Renal pelvis (tissue), 12 donors: ENCODE data around the gene CANX. TPM values are rescaled to one million over a fixed set of nuclear protein-coding genes. Genes with fewer than 3 reads are reported as not detected.
"Not testable (repeated sequence)": the region's sequence is repeated elsewhere in the genome, so short reads cannot be mapped to it uniquely, and the experiment has no call there.

Experiments
- DNase-seq: peaks from one replicate; pipeline ENCODE4 v3.0.0-alpha.2; 2013
- long read RNA-seq, 16 experiments: transcript quantifications; one replicate each; lab custom pipeline, GENCODE V29; 2026
- polyA plus RNA-seq, 3 donors: library from polyadenylated mRNA; unstranded; fragments of 120-200 nt; gene quantifications; one replicate each; pipeline ENCODE4 v1.2.1, GENCODE V29; 2013; ENCODE audit not compliant: insufficient read length in 3 of 3

Gene CANX
- polyA plus RNA-seq: 100 to 1,000 TPM; 495 to 588 (median 505) TPM
- long read RNA-seq, donor 1, full-length matches to known transcripts: 66 of 151 reads
- long read RNA-seq, donor 1, partial matches to known transcripts: 85 of 151 reads
- long read RNA-seq, donor 1, other reads (novel, unspliced or antisense): 0 of 151 reads
- long read RNA-seq, donor 2, full-length matches to known transcripts: 57 of 162 reads
- long read RNA-seq, donor 2, partial matches to known transcripts: 92 of 162 reads
- long read RNA-seq, donor 2, other reads (novel, unspliced or antisense): 13 of 162 reads
- long read RNA-seq, donor 3, full-length matches to known transcripts: 60 of 141 reads
- long read RNA-seq, donor 3, partial matches to known transcripts: 74 of 141 reads
- long read RNA-seq, donor 3, other reads (novel, unspliced or antisense): 7 of 141 reads
- long read RNA-seq, donor 4, full-length matches to known transcripts: 38 of 85 reads
- long read RNA-seq, donor 4, partial matches to known transcripts: 47 of 85 reads
- long read RNA-seq, donor 4, other reads (novel, unspliced or antisense): 0 of 85 reads
- long read RNA-seq, donor 5, full-length matches to known transcripts: 37 of 59 reads
- long read RNA-seq, donor 5, partial matches to known transcripts: 17 of 59 reads
- long read RNA-seq, donor 5, other reads (novel, unspliced or antisense): 5 of 59 reads
- long read RNA-seq, donor 6, full-length matches to known transcripts: 74 of 229 reads
- long read RNA-seq, donor 6, partial matches to known transcripts: 137 of 229 reads
- long read RNA-seq, donor 6, other reads (novel, unspliced or antisense): 18 of 229 reads
- long read RNA-seq, donor 7, full-length matches to known transcripts: 76 of 464 reads
- long read RNA-seq, donor 7, partial matches to known transcripts: 374 of 464 reads
- long read RNA-seq, donor 7, other reads (novel, unspliced or antisense): 14 of 464 reads
- long read RNA-seq, donor 8, full-length matches to known transcripts: 20 of 65 reads
- long read RNA-seq, donor 8, partial matches to known transcripts: 45 of 65 reads
- long read RNA-seq, donor 8, other reads (novel, unspliced or antisense): 0 of 65 reads
- long read RNA-seq, donor 9, full-length matches to known transcripts: 55 of 383 reads
- long read RNA-seq, donor 9, partial matches to known transcripts: 328 of 383 reads
- long read RNA-seq, donor 9, other reads (novel, unspliced or antisense): 0 of 383 reads
- long read RNA-seq, donor 10, full-length matches to known transcripts: 33 of 171 reads
- long read RNA-seq, donor 10, partial matches to known transcripts: 138 of 171 reads
- long read RNA-seq, donor 10, other reads (novel, unspliced or antisense): 0 of 171 reads
- long read RNA-seq, donor 11, full-length matches to known transcripts: 39 of 117 reads
- long read RNA-seq, donor 11, partial matches to known transcripts: 78 of 117 reads
- long read RNA-seq, donor 11, other reads (novel, unspliced or antisense): 0 of 117 reads
- long read RNA-seq, donor 12, full-length matches to known transcripts: 56 of 220 reads
- long read RNA-seq, donor 12, partial matches to known transcripts: 149 of 220 reads
- long read RNA-seq, donor 12, other reads (novel, unspliced or antisense): 15 of 220 reads
- long read RNA-seq, donor 13, full-length matches to known transcripts: 32 of 283 reads
- long read RNA-seq, donor 13, partial matches to known transcripts: 251 of 283 reads
- long read RNA-seq, donor 13, other reads (novel, unspliced or antisense): 0 of 283 reads
- long read RNA-seq, donor 14, full-length matches to known transcripts: 101 of 494 reads
- long read RNA-seq, donor 14, partial matches to known transcripts: 369 of 494 reads
- long read RNA-seq, donor 14, other reads (novel, unspliced or antisense): 24 of 494 reads
- long read RNA-seq, donor 15, full-length matches to known transcripts: 72 of 322 reads
- long read RNA-seq, donor 15, partial matches to known transcripts: 237 of 322 reads
- long read RNA-seq, donor 15, other reads (novel, unspliced or antisense): 13 of 322 reads
- long read RNA-seq, donor 16, full-length matches to known transcripts: 66 of 225 reads
- long read RNA-seq, donor 16, partial matches to known transcripts: 147 of 225 reads
- long read RNA-seq, donor 16, other reads (novel, unspliced or antisense): 12 of 225 reads

DNA sequence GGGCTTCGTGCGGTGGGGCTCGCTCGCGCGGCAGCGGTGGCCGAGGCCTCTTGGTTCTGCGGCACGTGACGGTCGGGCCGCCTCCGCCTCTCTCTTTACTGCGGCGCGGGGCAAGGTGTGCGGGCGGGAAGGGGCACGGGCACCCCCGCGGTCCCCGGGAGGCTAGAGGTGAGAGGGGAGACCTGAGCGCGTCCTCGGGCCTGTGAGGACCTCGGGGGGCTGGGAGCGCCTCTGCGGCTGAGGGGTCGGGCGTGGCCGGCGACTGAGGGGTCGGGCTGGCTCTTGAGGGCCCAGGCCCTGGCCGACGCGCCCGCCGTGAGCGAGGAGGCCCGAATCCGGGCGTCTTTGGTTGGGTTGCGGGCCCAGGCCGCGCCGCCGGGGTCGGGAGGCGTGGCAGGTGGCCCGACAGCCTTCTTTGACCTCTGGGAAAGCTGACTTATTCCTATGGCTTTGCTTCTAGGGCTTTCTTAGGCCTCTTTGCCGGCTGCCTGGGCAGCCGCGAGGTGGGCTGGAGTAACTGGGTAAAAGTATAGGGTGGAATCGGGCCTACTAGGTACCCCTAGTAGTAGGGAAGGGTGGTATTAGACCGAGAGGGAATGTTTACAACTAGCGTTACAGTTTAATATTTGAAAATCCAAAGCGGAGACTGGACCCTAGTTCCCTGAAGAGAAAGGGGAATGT lies at the start of gene CANX:
TSS of gene CANX (plus strand) at position 33 of the 681 bp plus-strand sequence. CDS start 6,715 bp downstream, outside the sequence.
- no peak for DNase-seq

DNA sequence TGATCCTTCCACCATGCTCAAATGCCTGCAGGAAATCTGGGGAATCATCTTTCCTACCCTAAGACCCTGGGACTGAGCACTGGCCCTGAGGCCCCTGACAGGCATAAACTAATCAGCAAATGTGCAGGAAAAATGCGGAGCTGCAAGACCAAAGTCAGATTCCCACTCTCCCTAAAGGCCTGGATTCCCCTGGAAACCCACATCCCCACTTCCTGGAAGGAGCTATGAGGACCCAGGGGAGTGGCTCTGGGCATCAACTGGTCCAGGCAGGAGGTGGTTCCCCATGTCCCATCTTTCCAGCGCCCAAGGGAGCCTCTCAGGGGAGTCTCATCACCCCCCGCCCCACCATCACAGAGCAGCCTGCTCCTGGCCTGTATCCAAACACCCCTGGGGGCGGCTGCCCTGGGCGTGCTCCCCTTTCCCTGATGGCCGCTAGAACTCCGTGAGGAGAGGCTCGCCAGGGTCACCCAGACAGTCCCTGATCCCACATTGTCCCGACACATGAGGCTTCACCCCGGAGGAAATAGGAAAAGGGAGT lies 49.5 kb upstream of the CANX start:
- DNase-seq: not testable (repeated sequence)

DNA sequence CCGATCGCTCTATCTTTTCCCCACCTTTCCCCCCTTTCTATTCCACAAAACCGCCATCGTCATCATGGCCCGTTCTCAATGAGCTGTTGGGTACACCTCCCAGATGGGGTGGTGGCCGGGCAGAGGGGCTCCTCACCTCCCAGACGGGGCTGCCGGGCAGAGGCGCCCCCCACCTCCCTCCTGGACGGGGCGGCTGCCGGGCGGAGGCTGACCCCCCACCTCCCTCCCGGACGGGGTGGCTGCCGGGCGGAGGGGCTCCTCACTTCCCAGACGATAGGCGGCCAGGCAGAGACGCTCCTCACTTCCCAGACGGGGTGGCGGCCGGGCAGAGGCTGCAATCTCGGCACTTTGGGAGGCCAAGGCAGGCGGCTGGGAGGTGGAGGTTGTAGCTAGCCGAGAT lies 48.5 kb upstream of the CANX start:
- not testable (repeated sequence) for DNase-seq

DNA sequence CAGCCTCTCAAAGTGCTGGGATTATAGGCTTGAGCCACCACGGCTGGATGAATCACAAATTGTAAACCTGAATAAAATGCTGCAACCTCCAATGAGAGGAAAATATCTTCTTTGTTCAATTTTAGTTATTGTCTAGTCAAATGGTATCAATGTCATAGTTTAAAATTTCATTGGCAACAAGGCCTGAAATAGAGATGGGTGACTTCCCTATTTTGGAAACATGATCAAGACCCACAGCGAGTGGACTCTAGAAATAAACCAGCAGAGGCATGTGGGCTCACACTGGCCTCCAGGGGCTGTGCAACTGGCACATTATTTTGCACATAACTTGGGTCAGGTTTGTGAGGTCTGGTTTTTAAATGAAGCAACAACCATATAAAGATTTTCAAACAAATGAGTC lies 45.6 kb upstream of the CANX start:
- not testable (repeated sequence) for DNase-seq

DNA sequence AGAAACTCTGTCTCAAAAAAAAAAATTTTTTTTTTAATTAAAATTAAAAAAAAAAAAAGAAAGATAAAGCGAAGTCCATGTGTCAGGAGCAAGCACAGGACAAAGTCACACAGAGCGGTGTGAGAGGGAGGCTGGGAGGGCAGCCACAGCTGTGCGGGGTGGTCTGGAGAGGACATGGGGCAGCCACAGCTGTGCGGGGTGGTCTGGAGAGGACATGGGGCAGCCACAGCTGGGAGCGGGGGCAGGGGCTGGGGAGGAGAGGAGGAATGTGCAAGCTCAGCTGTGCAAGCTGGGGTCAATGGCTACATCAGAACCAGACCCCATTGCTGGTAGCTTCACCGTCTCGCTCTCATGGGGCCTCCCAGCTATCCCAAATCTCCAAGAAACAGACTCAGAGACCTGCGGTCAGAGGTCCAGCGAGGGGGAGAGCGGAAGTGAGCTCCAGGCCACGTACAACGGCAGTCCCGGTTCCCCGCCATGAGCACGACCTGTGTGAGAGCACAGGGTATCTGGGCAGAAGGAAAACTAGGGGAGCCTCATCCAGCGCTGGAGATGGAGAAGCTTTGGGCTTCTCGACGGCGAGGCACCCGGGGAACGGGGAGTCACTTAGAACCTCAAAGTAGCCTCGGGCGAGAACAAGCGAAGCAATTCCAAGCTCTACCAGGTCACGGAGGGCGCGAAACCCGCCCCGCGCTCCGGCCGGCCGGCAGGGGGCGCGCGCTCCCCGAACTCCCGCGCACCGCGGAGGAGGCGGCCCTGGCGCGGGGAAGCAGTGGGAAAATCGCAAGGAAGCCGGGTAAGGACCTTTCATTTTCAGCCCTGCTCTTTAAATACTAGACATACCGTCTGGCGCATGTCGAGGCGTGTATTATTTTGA lies 41.2 kb upstream of the CANX start:
- DNase-seq: not testable (repeated sequence)

- DNase-seq: not testable (repeated sequence)
Observed at GRCh38 chr5:179658179-179658856, 40.4 kb upstream of the CANX start.

DNA sequence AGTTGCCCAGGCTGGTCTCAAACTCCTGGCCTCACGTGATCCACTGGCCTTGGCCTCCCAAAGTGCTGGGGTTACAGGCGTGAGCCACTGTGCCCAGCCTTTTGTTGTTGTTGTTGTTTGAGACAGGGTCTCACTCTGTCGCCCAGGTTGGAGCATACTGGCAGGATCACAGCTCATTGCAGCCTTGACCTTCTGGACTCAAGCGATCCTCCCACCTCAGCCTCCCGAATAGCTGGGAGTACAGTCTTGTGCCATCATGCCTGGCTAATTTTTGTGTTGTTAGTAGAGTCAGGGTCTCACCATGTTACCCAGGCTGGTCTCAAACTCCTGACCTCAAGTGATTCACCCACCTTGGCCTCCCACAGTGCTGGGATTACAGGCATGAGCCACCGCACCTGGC lies 37.1 kb upstream of the CANX start:
- not testable (repeated sequence) for DNase-seq

GRCh38 chr5:179668391-179668790 lies 30.4 kb upstream of the CANX start:
- DNase-seq: peak; percentile 64

- peak; percentile 96 for DNase-seq
Observed at GRCh38 chr5:179678223-179679013, 20.3 kb upstream of the CANX start.

DNA sequence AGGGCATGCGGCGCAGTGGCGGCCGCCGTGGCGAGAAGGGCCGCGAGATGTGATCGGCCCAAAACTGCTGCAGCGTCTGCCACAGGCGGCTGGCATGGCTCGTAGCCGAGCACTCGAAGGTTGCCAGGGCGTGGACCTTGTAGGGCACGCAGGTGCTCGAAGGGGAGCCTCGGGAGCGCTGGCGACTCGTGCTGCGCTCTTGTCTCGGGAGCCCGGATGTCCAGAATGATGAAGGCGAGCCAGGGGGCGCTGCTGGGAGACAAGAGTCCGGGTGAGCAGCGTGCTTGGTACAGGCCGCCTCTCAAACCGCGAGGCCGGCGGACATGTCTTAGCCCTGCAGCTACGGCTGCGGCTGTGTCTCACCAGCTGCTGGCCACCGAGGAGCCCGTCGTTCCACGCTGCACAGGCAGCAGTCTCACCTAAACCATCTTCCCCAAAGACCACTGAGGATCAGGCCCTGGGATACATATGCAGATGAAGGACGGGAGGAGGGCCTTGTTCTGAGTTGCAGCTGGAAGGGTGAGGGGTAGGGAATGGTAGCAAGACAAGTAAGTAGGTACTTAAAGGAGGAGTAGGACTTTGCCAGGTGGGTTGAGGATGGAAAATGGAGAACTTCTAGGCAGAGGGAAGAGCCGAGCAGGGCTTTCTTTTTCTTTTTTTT lies 19.6 kb upstream of the CANX start:
- peak; percentile 85 for DNase-seq

DNA sequence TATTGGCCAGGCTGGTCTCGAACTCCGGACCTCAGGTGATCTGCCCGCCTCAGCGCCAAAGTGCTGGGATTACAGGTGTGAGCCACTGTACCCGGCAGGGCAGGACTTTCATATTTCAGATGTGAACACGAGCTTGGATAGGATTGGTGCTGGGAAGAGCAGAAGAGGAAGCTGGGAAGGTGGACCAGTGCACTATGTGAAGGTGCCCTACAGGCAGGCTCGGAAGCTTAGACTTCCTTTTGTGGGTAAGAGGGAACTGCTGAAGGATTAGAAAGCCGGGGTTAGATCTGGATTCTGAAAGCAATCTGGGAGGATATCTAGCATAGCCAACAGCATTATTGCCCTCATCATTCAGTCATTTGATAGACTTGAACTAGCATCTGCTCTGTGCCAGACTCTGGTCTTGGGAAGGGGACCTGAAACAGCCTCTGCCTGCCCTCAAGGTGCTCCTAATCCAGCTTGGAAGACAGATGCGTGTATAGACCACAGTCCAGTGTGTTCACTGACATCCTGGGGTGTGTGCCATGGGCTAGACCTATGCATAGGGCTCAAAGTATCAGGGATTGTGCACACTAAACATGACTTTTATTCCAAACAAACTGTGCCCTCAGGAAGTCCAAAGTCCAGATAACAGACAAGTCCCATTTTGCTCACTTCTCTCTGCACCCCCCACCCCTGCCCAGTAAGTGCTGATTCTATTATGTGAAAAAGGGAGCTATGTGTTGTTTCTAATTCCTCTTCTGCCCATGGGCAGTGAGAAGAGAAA lies 18.6 kb upstream of the CANX start:
- no peak for DNase-seq

DNA sequence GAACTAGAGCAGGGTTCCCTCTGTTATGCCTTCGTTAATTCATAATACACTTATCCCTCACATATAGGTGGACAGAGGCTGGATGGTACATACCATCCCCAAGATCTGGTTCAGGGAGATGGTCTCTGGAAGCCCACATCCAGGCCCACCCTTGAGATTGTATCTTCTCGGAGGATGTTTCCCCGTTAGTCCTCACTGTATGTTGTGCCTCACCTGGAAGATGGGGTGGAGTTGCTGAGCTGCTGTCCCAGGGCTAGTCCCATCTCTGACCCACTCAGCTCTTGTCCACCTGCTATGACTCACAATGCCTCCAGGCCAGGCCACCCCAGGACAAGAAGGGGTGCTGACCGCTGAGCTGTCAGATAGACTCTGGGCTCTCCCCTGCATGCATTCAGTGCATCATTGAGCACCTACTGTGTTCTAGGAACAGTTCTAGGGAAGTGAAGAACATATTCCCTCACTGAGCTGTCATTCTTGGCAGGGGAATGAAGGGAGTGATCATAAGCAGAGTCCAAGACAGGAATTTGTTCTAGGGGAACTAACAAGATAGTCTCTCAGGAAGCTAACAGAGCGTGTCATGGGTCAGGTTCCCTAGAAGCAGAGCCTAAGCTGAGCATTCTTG lies 17.9 kb upstream of the CANX start, which contains the start of gene CBY3:
TSS of gene CBY3 (minus strand) at position 255 of the 622 bp plus-strand sequence. CDS start at position 139, 116 bp downstream.
- DNase-seq: peak; percentile 43

DNA sequence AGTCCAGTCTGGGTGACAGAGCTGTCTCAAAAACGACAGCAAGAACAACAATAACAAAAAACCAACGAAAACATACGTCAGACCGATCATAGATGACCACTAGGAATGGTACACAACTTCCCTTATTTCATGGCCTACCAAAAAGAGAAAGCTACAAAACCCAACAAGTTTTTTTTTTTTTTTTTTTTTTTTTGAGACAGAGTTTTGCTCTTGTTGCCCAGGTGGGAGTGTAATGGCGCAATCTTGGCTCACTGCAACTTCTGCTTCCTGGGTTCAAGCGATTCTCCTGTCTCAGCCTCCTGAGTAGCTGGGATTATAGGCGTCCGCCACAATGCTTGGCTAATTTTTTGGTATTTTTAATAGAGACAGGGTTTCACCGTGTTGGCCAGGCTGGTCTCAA lies 9.6 kb upstream of the CANX start:
- not testable (repeated sequence) for DNase-seq

- no peak for DNase-seq
Observed at GRCh38 chr5:179694561-179694960, 4.2 kb upstream of the CANX start.
